SK-N-SH (cell line): Measurements from ENCODE around the gene FAM181A. TPM values are rescaled to one million over a fixed set of nuclear protein-coding genes. Genes with fewer than 3 reads are reported as not detected.

Experiments used
- CTCF ChIA-PET: fragments of 300-600, 350-600 bp; formaldehyde crosslinking; extraction: SDS; loops from one replicate; lab custom pipeline; 2021; lab: Yijun Ruan, JAX
- POLR2A ChIA-PET: fragments of 350-600 bp; sonication (Branson Sonifier 250); formaldehyde crosslinking; extraction: SDS; loops from one replicate; lab custom pipeline; 2020; ENCODE audit warnings: antibody characterized with exemption, inconsistent platforms; lab: Yijun Ruan, JAX
- DNase-seq: peaks from one replicate; pipeline ENCODE4 v3.0.0; 2012
- H2AFZ ChIP-seq: fragments of 200-600 bp; sonication (generic); 2 replicates; pipeline ENCODE4 v1.8.1; 2016; ENCODE audit warnings: antibody characterized with exemption, mild to moderate bottlenecking, low read depth
- H3F3A ChIP-seq: fragments of 200-600 bp; sonication (generic); replicated peaks from 2 replicates; pipeline ENCODE3; 2016; ENCODE audit warnings: antibody characterized with exemption, mild to moderate bottlenecking; ENCODE audit not compliant: insufficient read depth
- H3K27ac ChIP-seq, 2 experiments: fragments of 200-500 bp in 1 of 2; fragments of 200-600 bp in 1 of 2; sonication (Bioruptor generic) in 1 of 2; sonication (generic), shearing (Covaris generic) in 1 of 2; 2 replicates each; pipeline versions ENCODE4 v1.5.1 to v1.6.1; 2014 to 2016; ENCODE audit warnings: low read depth in 2 of 2, inconsistent platforms in 1 of 2, low read length in 1 of 2, mild to moderate bottlenecking in 1 of 2, mixed read lengths in 1 of 2
- H3K27me3 ChIP-seq: fragments of 200-600 bp; sonication (generic), shearing (Covaris generic); 2 replicates; pipeline ENCODE4 v1.6.1; 2016; ENCODE audit warnings: mixed run types; ENCODE audit not compliant: insufficient read depth
- H3K36me3 ChIP-seq, 2 experiments: fragments of 200-500 bp in 1 of 2; fragments of 200-600 bp in 1 of 2; sonication (Bioruptor generic) in 1 of 2; sonication (generic) in 1 of 2; replicated peaks in 1 of 2; 2 replicates each; pipeline versions ENCODE3 to v1.5.1; 2014 to 2016; ENCODE audit warnings: low read length in 1 of 2, mild to moderate bottlenecking in 1 of 2; ENCODE audit not compliant: insufficient read depth in 2 of 2, control insufficient read depth in 1 of 2
- H3K4me1 ChIP-seq, 2 experiments: fragments of 200-500 bp in 1 of 2; fragments of 200-600 bp in 1 of 2; sonication (Bioruptor generic) in 1 of 2; sonication (generic), shearing (Covaris generic) in 1 of 2; 2 replicates each; pipeline versions ENCODE4 v1.5.1 to v1.6.1; 2014 to 2016; ENCODE audit warnings: low read depth in 1 of 2, low read length in 1 of 2, mixed run types in 1 of 2; ENCODE audit not compliant: insufficient read depth in 2 of 2, control insufficient read depth in 1 of 2
- H3K4me2 ChIP-seq: fragments of 200-600 bp; sonication (generic), shearing (Covaris generic); 2 replicates; pipeline ENCODE4 v1.6.1; 2017; ENCODE audit warnings: mixed run types
- H3K4me3 ChIP-seq, 2 experiments: fragments of 200-500 bp in 1 of 2; fragments of 200-600 bp in 1 of 2; sonication (Bioruptor generic) in 1 of 2; sonication (generic), shearing (Covaris generic) in 1 of 2; 2 replicates each; pipeline versions ENCODE4 v1.5.1 to v1.8.1; 2014 to 2016; ENCODE audit warnings: low read depth in 2 of 2, inconsistent platforms in 1 of 2, low read length in 1 of 2, mild to moderate bottlenecking in 1 of 2, mixed read lengths in 1 of 2, moderate library complexity in 1 of 2
- H3K79me2 ChIP-seq: fragments of 200-600 bp; sonication (generic); 2 replicates; pipeline ENCODE4 v1.8.1; 2017; ENCODE audit warnings: mild to moderate bottlenecking; ENCODE audit not compliant: insufficient read depth
- H3K9ac ChIP-seq: fragments of 200-600 bp; sonication (generic); 2 replicates; pipeline ENCODE4 v1.6.1; 2017; ENCODE audit warnings: mixed run types
- H3K9me2 ChIP-seq: fragments of 200-600 bp; sonication (generic); 2 replicates; pipeline ENCODE4 v1.6.1; 2017; ENCODE audit warnings: mixed run types
- H3K9me3 ChIP-seq: fragments of 200-600 bp; sonication (generic); 2 replicates; pipeline ENCODE4 v1.6.1; 2017; ENCODE audit warnings: mixed run types, mild to moderate bottlenecking, moderate library complexity
- H4K20me1 ChIP-seq: fragments of 200-600 bp; sonication (generic); 2 replicates; pipeline ENCODE4 v1.6.1; 2017; ENCODE audit warnings: mild to moderate bottlenecking, mixed run types; ENCODE audit not compliant: insufficient read depth
- CHD2 ChIP-seq: fragments of 150-350 bp; IDR thresholded peaks from 2 replicates; pipeline ENCODE4 v1.6.1; 2018; ENCODE audit warnings: low read length; ENCODE audit not compliant: partially characterized antibody
- ELF1 ChIP-seq: IDR thresholded peaks from 2 replicates; pipeline ENCODE4 v1.4.0; 2012
- GABPA ChIP-seq: IDR thresholded peaks from 2 replicates; pipeline ENCODE4 v1.4.0; 2012; ENCODE audit warnings: low read depth, mild to moderate bottlenecking
- GATA2 ChIP-seq: sonication (generic); formaldehyde crosslinking; IDR thresholded peaks from 2 replicates; pipeline ENCODE4 v1.5.0; 2020; ENCODE audit warnings: mild to moderate bottlenecking, missing genetic modification reagents
- JUND ChIP-seq: IDR thresholded peaks from 2 replicates; pipeline ENCODE4 v1.4.0; 2012
- MEF2A ChIP-seq: IDR thresholded peaks from 2 replicates; pipeline ENCODE4 v1.4.0; 2012; ENCODE audit warnings: low read depth, borderline replicate concordance
- MXI1 ChIP-seq: IDR thresholded peaks from 2 replicates; pipeline ENCODE4 v1.6.1; 2012; ENCODE audit warnings: mild to moderate bottlenecking, low read depth, low read length, improper control_type of control experiment
- NRF1 ChIP-seq: IDR thresholded peaks from 2 replicates; pipeline ENCODE4 v1.6.1; 2012; ENCODE audit warnings: low read depth, mild to moderate bottlenecking, low read length
- POLR2AphosphoS5 ChIP-seq: IDR thresholded peaks from 2 replicates; pipeline ENCODE4 v1.6.1; 2012; ENCODE audit warnings: low read depth, low read length
- RCOR1 ChIP-seq: fragments of 150-350 bp; IDR thresholded peaks from 2 replicates; pipeline ENCODE4 v1.6.1; 2017; ENCODE audit warnings: antibody characterized with exemption, low read length
- RXRA ChIP-seq: IDR thresholded peaks from 2 replicates; pipeline ENCODE4 v1.4.0; 2012; ENCODE audit warnings: low read depth, mild to moderate bottlenecking, borderline replicate concordance
- SIN3A ChIP-seq: IDR thresholded peaks from 2 replicates; pipeline ENCODE4 v1.6.1; 2012; ENCODE audit warnings: low read depth, mild to moderate bottlenecking, low read length, moderate library complexity, borderline replicate concordance
- SMC3 ChIP-seq: IDR thresholded peaks from 2 replicates; pipeline ENCODE4 v1.6.1; 2012; ENCODE audit warnings: low read depth, low read length, improper control_type of control experiment
- TCF12 ChIP-seq: IDR thresholded peaks from 2 replicates; pipeline ENCODE4 v1.4.0; 2012
- WGBS: methylation state at CpG from one replicate; pipeline ENCODE4 v1.1.6; 2017; ENCODE audit warnings: low lambda C conversion rate; 5-methylcytosine and 5-hydroxymethylcytosine counted together
- polyA plus RNA-seq, 3 experiments: library from polyadenylated mRNA; depleted of rRNA; stranded (reverse); fragments of >200 nt; gene quantifications; 2 replicates each; pipeline ENCODE4 v1.2.3, GENCODE V29; 2012
- TF ChIP-seq, protein P1 (sequence below): fragments of 200-600 bp; sonication (generic); IDR thresholded peaks from 2 replicates; pipeline ENCODE4 v1.6.1; 2017; ENCODE audit warnings: antibody characterized with exemption, mild to moderate bottlenecking, moderate library complexity
- TF ChIP-seq, protein P2 (sequence below): IDR thresholded peaks from 2 replicates; pipeline ENCODE4 v1.4.0; 2012; ENCODE audit warnings: low read depth, borderline replicate concordance
- TF ChIP-seq, protein P3 (sequence below): fragments of 150-350 bp; IDR thresholded peaks from 2 replicates; pipeline ENCODE4 v1.6.1; 2016; ENCODE audit warnings: mild to moderate bottlenecking, low read depth, low read length

The FAM181A gene
- polyA plus RNA-seq, 1 of the 3 experiments (the other 2 are of a cell fraction) = not detected

DNA sequence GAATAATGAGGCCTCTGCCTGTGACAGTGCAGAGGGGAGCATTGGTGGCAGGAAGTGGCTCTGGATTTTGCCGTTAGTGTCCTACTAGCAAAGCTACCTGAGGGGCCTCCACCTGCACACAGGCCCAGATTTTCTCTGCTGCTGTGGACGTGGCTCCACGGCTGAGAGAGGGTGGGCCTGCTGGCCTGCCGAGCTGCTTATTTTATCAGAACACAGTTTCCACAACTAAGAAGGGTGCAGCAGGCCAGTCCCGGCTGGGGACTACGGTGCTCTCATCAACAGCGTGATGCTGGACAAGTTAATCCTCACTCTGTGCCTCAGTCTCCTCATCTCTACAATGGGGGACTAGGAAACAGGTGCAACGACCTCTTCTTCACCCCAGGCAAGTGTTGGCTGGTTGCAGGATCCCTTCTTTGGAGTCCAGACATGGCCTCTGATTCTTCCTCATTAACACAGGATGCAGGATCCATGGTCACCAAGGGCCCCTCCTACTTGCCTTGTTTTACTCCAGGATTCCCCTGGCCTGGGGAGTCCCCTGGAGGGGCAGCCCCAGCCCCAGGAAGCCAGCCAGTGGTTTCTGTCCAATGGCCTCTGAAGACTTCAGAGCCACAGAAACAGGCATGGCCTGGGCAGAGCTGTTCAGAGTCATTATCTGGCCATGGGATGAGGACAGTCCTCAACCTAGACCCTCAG lies 3.3 kb downstream of the FAM181A start:
- no peak overlapping the region for H2AFZ ChIP-seq
- H3K36me3 ChIP-seq = no peaks in the 10 kb centered on the region
- H3K9ac ChIP-seq = no peak overlapping the region
- H3F3A ChIP-seq = no peaks in the 10 kb centered on the region
- TF ChIP-seq GABPA (no peak), POLR2AphosphoS5 (no peak), SIN3A (no peak), RCOR1 (no peak), MEF2A (no peak), TCF12 (no peak), MXI1 (no peak), NRF1 (no peak), JUND (no peak), ELF1 (no peak), RXRA (no peak), SMC3 (no peak), GATA2 (CRISPR knock-in tag) (no peak), CHD2 (no peak)
- TF ChIP-seq, protein P1, sequence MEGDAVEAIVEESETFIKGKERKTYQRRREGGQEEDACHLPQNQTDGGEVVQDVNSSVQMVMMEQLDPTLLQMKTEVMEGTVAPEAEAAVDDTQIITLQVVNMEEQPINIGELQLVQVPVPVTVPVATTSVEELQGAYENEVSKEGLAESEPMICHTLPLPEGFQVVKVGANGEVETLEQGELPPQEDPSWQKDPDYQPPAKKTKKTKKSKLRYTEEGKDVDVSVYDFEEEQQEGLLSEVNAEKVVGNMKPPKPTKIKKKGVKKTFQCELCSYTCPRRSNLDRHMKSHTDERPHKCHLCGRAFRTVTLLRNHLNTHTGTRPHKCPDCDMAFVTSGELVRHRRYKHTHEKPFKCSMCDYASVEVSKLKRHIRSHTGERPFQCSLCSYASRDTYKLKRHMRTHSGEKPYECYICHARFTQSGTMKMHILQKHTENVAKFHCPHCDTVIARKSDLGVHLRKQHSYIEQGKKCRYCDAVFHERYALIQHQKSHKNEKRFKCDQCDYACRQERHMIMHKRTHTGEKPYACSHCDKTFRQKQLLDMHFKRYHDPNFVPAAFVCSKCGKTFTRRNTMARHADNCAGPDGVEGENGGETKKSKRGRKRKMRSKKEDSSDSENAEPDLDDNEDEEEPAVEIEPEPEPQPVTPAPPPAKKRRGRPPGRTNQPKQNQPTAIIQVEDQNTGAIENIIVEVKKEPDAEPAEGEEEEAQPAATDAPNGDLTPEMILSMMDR = no peak
- TF ChIP-seq, protein P2, sequence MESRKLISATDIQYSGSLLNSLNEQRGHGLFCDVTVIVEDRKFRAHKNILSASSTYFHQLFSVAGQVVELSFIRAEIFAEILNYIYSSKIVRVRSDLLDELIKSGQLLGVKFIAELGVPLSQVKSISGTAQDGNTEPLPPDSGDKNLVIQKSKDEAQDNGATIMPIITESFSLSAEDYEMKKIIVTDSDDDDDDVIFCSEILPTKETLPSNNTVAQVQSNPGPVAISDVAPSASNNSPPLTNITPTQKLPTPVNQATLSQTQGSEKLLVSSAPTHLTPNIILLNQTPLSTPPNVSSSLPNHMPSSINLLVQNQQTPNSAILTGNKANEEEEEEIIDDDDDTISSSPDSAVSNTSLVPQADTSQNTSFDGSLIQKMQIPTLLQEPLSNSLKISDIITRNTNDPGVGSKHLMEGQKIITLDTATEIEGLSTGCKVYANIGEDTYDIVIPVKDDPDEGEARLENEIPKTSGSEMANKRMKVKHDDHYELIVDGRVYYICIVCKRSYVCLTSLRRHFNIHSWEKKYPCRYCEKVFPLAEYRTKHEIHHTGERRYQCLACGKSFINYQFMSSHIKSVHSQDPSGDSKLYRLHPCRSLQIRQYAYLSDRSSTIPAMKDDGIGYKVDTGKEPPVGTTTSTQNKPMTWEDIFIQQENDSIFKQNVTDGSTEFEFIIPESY = no peak
- TF ChIP-seq, protein P3, sequence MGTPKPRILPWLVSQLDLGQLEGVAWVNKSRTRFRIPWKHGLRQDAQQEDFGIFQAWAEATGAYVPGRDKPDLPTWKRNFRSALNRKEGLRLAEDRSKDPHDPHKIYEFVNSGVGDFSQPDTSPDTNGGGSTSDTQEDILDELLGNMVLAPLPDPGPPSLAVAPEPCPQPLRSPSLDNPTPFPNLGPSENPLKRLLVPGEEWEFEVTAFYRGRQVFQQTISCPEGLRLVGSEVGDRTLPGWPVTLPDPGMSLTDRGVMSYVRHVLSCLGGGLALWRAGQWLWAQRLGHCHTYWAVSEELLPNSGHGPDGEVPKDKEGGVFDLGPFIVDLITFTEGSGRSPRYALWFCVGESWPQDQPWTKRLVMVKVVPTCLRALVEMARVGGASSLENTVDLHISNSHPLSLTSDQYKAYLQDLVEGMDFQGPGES = no peak
- H3K9me2 ChIP-seq = no peaks in the 10 kb centered on the region
- no peak for DNase-seq
- POLR2A ChIA-PET = no interaction called here
- peaks cover 11% of the 10 kb centered on the region; the same call in 1 of the 2 replicates for H3K27me3 ChIP-seq
- H4K20me1 ChIP-seq = no peaks in the 10 kb centered on the region
- H3K27ac ChIP-seq = no peak overlapping the region
- H3K4me1 ChIP-seq = no peaks in the 10 kb centered on the region
- H3K9me3 ChIP-seq = no peaks in the 10 kb centered on the region
- CTCF ChIA-PET = interaction anchor here (0.8 to 2.2 kb wide), 4 partner anchors 9 to 199 kb away, joined by 3 to 22 read pairs (median 5); partner anchors contain the start of gene IFI27L2
- no peaks in the 10 kb centered on the region for H3K79me2 ChIP-seq
- no peak overlapping the region for H3K4me3 ChIP-seq
- H3K4me2 ChIP-seq = no peak overlapping the region
- 43% methylated on average over 4 of the region's 8 CpGs for WGBS
